OCI-M2 (cell line): Measurements from ENCODE around the gene XXYLT1.

Source experiments
- DNase-seq: peaks from one replicate; lab custom pipeline; 2025; ENCODE audit not compliant: unreplicated experiment; lab: John Stamatoyannopoulos, UW

The XXYLT1 gene

DNA sequence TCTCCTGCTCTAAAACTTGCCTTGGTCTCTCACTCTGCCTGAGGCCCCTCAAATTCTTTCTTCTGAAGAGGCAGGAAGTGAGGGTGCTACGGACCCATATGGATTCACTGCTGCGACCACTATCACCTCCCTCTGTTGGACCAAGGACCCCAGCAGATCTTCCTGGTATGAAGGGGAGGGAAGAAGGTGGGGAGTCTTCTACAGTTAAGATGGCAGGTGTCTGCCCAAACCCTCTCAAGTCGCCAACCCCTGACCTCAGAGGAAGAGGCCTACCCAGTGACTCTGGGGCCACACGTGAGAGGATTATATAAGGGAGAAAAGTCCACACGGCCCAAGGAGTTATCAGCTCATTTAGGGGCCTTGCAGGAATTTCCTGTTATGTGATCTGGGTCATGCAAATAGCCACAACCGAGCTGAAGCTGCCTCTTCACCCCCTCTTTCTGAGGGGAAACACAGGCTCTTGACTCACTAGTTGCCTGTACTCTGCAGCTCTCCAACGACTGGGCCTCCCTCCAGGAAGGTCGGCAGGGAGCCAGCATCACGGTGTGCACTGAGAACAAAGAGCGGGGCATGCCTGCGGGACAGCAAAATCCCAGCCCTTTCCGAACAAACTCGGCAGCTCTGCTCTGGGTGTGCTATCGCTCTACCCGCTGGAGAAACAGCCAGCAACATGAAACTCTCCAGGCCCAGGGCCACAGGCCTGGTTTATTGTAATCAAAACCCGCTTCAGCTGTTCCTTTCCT lies 116.0 kb downstream of the XXYLT1 start:
- DNase-seq, result no peak

DNA sequence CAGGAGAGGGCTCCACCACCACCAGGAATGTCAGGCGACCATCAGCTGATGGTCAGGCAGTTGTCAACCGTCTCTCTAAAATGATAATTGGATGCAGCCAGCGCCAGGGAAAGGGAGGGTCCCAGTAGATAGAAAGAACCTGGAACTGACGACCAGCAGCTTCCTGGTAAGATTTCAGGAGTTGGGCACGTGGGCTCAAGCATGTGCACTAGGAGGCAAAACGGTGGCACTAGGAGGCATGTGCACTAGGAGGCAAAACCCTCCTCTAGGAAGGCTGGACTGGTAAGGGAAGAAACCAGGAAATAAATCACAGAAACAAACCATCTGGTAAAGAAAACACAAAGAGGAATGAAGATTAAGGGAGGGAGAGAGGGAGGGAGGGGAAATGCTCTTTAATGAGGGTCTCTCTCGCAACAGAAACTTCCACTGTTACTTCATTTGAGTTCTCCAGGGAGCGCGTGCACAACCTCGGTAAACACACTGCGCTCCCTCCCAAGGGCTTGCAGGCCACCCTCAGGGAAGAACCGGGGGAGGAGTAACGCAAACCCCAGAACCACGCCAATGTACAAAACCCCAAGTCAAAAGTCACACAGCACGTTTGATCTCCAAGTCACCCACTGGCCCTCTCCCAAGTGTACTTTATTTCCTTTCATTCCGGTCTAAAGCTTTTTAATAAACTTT lies 116.7 kb downstream of the XXYLT1 start:
- no peak for DNase-seq

DNA sequence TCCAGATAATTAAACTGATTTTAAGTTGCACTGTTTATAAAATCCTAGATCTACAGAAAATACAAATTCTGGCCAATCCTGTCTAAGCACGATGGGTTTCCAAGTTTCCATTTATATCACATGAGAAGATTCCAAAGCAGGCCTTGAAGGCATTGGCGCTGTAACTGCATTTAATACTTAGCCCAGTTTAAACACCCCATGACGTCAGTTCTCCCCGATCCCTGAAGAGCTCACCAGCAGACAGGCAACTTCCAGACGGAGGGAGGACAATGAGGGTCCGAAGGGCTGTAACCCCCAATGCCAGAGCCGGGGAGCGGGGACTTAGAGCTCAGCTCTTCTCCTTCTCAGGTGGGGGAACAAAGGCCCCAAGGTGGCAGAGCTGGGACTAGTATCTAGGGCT lies 117.3 kb downstream of the XXYLT1 start:
- no peak for DNase-seq

DNA sequence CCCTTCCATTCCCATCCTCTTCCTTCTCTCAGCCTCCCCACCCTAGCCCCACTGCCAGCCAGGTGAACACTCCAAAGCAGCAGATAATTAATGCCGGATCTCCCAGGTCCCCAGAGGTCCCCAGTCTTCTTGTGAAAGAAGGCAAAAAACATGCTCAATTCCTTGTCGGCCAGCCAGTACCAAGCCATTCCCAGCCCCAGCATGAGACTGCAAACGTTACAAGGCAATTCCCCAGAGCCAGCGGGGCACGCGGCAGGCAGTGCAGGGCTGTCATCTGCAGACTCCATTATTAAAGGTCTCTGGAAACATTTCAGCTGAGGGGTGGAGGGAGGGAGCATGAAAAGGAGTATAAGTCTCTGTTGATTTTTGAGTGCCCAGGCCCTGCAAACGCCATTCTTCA lies 117.8 kb downstream of the XXYLT1 start:
- DNase-seq, result no peak

DNA sequence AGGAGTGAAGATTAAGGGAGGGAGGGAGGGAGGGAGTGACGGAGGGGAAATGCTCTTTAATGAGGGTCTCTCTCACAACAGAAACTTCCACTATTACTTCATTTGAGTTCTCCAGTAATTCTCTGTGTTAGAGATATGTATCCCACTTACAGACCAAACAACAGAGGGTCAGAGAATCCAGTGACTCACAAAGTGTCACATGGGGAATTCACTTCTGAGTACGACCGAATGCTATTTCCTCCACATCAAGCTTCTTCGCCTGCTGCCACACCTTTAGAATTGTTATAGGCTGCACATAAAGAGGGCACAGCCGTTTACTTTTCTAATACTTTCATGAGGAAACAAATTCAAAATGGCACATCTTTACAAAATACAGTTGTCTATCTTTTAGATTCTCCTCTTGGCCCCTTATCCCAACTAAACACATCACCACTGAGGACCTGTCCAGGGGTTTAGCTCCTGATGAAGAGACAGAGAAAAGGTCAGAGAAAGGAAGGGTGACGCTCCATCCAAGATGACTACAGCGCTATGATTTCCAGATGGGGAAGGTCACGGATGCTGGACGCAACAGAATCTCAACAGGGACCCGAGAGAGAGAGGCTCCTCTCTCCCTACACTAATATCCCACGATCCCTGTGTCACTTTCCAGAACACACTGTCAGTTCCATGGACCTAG lies 119.0 kb downstream of the XXYLT1 start:
- no peak for DNase-seq

DNA sequence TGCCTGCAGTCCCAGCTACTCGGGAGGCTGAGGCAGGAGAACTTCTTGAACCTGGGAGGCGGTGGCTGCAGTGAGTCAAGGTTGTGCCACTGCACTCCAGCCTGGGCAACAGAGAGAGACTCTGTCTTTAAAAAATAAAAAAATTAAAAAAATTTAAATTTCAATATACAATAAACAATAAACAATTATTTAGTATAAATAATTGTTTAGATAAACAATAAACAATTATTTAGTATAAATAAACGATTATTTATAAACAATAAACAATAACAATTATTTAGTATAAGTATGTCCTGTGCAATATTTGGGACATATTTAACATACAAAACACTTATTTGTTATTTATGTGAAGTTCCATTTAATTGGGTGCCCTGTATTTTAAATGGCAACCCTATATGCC lies 119.6 kb downstream of the XXYLT1 start:
- no peak for DNase-seq

DNA sequence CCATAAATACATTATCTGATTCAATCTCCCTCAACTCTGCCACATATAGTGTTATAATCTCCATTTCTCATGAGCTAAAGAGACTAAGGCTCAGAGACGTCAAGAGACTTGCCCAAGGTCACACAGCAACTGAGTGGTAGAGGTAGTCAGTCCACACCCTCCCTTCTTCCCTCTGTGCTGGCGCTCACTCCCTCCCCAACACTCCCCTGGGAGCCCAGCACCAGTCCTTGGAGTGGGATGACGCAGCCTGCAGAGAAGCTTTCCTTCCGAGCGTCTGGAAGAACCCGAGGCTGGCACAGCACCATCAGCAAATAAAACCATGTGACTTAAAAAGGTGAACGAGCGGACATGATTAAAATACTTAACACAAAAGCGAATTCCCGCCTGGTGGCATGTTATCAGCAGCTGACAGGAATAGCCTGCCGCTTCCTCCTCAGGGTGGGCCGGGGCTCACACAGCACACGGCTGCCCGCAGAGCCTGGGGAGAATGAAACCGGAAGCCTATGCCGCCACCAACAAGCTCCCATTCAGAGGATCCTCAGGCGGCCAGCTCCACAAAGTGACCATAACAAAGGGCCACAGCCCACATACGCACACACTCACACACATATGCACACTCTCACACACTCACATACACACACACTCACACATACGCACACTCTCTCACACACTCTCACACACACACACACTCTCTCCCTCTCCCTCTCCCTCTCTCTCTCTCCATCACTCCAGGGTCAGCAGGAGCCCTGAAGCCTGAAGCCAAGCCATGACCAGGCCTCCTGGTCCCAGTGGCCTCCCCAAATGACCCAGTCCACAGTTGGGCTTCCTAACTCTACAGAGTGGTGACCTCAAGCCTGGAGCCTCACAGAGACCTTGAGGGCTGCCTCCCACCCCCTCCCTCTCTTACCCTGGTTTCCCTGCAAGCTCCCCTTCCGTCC lies 120.5 kb downstream of the XXYLT1 start:
- DNase-seq, result peak; percentile 22

DNA sequence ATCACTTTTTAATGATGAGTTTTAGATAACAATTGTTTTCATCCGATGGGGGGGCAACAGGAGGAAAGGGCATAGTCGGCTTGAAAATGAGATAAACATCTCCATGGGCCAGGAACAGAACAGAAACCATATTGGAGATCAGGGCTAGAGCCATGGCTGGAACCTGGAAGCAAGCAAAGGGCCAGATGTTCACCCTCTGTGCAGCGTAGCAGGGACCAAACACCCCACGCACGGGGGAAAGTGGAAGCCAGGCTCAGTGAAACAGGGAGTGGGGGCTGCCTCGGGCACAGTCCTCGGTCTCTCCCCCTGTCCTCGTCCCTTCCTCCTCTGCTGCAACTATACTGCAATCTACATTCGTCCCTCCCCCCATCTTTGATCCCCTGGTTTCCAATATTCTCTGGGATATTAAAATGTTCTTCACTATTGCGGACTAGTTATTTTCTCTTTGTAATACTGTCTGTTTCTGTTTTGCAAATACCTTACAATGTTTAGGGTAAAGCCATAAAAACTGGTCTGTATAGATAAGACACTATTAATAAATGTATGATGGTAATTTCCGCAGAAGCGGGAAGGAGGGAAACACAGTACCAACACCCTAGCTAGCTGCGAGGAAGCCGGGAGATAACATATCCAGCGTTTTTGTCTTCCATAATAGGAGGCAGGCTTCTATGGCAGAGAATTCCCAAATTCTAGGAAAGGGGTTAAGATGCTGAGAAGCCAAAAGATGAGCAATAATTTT lies 121.5 kb downstream of the XXYLT1 start:
- DNase-seq, result no peak

DNA sequence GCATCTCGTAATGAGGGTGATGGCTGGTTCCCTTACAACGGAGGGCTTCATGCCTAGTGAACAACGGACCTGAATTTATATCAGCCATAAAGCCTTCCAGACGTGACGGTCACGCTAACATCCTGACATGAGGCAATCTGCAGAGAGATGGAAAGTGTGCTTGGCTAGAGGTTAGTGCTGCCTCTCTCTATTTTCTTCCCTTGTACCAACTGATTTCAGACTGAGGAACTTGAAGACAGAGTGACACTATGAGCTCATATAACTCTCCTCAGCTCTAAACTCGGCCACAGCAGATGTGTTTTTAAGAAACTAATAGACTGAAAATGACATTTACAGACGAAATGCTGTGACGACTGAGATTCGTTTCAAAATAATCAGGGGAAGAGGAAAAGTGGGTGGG lies 122.4 kb downstream of the XXYLT1 start:
- DNase-seq, result no peak

DNA sequence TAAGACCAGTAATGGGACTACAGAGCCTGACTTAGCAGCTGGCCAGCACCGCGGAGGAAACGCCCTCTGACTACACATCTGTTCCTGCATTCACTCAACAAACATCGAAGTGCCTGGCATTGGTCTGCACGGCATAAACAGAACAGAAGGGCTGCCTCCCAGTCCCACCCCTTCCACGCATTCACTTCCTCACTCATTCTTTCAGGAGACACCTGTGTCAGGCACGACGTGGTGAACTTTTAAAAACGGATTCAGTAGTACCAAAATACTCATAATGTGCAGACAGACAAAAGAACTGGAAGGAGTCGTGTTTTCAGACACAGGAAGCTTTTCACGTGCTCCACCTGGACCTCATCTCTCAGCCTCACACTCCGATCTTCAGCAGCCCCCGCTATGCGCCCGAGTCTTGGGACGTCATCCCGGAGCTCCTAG lies 123.3 kb downstream of the XXYLT1 start:
- DNase-seq, result no peak

DNA sequence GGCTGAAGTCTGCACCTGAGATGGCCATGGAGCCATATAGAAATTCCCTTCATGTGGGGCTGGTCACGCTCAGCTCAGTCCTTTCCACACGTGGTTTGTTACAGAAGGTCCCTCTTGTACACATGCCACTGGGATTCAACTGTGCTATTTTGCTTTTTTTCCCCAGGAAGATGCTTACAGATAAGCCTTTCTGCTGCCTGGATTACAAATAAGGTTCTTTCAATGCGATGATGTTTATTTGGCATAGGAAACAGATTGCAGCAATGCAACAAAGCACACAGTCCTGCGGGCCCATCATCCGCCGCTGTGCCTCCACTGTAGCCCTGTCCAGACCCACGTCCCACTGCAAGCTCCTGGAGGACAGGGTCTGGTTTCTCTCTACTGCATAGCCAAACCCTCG lies 124.8 kb downstream of the XXYLT1 start:
- DNase-seq, result no peak

DNA sequence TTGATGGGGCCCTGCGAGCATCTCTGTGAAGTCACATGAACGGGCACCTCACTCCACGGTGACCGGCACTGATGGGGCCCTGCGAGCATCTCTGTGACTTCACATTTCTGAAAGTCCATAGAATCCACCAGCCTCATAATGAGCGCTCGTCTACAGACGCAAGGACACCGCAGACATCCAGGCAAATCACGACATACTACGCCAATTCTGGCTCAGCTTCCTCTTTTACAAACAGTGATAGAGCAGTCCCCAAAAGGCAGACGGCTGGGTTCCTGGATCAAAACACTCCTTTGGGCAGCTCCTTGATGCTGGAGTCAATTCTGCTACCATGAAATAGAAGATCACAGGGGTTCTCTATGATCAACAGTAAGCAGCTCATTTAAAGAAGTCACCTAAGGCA lies 125.4 kb downstream of the XXYLT1 start:
- DNase-seq, result no peak

DNA sequence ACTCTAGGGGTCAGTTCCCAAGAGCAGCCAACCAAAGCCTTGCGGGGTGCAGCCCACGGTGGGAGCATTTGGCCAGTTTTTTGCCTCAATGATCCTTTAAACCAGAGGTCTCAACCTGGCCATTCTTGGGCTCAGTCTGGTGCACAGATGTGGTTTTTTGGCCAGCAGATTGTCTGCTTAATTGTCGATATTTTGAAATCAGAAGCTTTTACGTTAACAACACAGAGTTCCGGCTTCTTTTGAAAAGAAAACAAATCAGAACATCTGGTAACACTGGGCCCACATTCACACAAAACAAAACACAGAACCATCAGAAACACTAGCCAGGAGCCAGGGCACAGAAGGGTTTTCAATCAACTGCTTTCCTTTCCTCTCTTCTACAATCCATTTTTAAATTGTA lies 127.7 kb downstream of the XXYLT1 start:
- no peak for DNase-seq

DNA sequence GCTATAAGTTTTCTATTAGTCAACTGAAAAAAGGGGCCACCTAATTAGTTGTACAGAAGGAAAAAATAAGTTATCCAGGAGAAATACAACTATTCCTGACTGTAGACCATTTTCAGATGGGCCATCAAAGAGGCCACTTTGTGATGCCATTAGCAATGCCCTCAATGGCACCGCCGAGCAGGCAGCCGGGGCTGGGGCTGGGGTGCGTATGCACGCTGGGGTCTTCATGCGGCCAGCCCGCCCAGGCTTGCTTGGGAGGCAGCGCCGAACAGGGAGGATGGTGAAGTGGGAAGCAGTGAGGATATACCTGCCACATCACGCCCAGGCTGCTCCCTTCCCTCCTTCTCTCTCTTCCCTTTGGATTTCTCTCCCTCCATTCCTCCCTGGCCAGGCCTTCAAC lies 128.4 kb downstream of the XXYLT1 start:
- DNase-seq, result no peak

DNA sequence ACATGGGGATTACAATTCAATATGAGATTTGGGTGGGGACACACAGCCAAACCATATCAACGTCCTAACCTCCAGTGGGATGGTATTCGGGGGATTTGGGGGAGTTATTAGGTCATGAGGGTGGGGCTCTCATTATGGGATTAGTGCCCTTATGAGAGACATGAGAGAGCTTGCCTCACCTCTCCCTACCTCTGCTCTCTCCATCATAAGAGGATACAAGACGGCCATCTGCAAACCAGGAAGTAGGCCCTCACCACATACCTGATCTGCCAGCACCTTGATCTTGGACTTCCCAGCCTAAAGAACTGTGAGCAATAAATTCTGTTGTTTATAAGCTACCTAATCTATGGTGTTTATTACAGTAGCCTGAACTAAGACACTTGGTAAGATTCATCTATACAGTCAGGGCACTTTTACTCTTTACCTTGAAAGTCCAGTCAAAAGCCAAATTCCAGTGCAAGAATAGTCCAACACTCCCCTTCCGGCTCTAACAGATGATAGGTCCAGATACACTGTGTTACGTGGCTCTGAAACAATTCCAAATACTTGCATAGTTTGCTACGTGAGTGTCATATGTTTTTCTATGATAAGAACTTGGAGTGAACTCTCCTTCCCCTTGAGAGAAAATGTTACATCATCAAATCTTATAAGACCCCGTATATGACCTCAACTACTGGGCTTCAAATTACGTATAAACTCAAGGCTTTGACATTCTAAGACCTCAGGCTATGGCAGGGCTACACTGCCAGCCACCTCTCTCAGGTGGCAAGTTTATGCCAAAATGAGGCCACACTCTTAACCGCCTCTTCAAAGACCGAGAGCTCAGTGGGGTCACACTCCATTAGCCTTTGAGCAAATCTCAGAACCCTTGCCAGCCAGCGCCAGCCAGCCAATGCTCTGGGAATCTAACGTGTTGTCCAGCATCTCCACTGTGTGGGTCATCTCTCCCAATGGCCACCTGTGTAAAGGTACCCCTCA lies 129.9 kb downstream of the XXYLT1 start:
- no peak for DNase-seq

DNA sequence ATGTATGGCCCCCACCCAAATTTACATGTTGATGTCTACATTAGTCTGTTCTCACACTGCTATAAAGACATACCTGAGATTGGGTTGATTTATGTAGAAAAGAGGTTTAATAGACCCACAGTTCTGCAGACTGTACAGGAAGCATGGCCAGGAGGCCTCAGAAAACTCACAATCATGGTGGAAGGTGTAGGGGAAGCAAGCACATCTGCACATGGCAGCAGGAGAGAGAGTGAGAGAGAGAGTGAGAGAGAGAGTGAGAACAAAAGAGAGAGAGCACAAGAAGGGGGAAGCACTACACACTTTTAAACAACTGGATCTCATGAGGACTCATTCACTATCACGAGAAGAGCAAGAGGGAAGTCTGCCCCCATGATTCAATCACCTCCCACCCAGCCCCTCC lies 130.5 kb downstream of the XXYLT1 start:
- no peak for DNase-seq

DNA sequence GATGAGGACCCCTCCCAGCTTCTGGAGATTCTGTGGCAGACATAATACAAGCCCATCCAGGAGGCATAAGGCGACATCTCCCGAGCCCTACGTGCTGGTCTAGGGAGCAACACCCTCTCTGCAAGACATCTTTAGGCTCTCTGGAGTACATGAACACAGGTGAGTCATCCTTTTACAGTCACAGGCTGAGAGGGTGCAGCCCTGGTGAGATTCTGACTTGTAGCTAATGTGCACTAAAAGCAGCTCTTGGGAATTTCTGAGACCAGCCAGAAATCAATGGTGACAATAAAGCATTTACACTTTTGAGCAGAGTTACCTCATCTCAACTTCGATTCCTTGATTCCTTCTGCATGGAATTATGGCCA lies 131.1 kb downstream of the XXYLT1 start:
- DNase-seq, result no peak

DNA sequence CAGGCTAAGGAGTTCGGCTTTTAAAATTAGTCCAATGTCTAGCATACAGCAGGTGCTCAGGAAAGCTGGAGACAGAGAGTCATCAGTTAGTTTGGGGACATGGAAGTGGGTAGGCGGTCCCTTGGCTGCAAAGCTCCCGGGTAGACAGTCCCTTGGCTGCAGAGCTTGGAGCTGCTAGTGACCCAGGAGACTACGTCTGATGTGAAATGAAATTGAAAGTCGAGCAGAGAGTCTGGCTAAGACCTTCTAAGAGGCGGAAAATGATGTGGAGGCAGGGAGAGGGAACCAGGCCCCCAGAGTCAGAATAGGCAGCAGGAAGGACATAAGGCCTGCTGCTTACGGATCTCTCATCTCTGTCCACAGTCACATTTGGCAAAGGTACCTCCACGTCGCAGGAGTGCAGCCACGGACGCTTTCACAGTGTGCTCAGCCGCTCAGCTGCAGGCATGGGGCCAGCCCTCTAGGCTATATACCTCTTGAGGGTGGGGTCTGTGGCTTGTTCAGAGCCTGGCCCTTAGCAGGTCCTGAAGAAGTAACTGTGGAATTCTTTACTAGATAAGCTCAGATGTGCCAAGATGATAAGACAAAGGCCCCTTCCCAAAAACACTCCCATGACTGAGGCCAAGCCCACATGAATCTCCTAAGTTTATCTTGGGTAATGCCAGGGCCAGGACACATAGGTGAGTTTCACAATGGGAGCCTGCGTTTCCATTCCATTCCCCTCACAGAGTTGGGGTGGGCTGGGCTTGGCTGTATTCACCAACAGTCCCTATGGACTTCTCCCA lies 131.7 kb downstream of the XXYLT1 start:
- no peak for DNase-seq
